Measurements from ENCODE around the gene RCOR1. TPM values are rescaled to one million over a fixed set of nuclear protein-coding genes. Genes with fewer than 3 reads are reported as not detected.

The RCOR1 gene
- total and polyA plus RNA-seq, 2 of the 8 experiments (the other 6 are each of a cell fraction or from before 2014, with no cell fraction given): 12.3 to 26.3 TPM

- H2BK20ac ChIP-seq (ENCODE audit: low read length): no peak overlapping the region
- no peak overlapping the region for H3K56ac ChIP-seq (replicated peaks; ENCODE audit: insufficient read length, low read depth, low read length)
- H3K27ac ChIP-seq (ENCODE audit: low read depth, low read length): no peak overlapping the region
- H3K4ac ChIP-seq (replicated peaks; ENCODE audit: insufficient read length, low read depth, low read length): no peak overlapping the region
- H3K18ac ChIP-seq (ENCODE audit: extremely low read depth, low read length): no peak overlapping the region
- H3K9me3 ChIP-seq (ENCODE audit: insufficient read depth in 2 of 2, low read depth in 1 of 2, low read length in 1 of 2): peaks cover 0 to 4% of the 10 kb centered on the region in 2 experiments; a peak in 3 of 4 replicates
- H3K9ac ChIP-seq (replicated peaks in 1 of 4; ENCODE audit: extremely low read depth in 1 of 4, low read depth in 3 of 4, low read length in 3 of 4): no peak overlapping the region
- no peak overlapping the region for H3K23ac ChIP-seq (ENCODE audit: insufficient read length)
- no peak overlapping the region for H4K8ac ChIP-seq (ENCODE audit: extremely low read depth, insufficient read depth, low read length)
- H3K14ac ChIP-seq (ENCODE audit: insufficient read length): no peak overlapping the region
- H3K79me1 ChIP-seq (ENCODE audit: low read depth, low read length): 0 out of 2 replicates have a peak, but pooled peaks cover 2% of the 10 kb centered on the region
- H4K20me1 ChIP-seq (replicated peaks in 1 of 2; ENCODE audit: control insufficient read depth in 1 of 2, insufficient read depth in 2 of 2, low read length in 2 of 2): peaks cover 0 to 3% of the 10 kb centered on the region in 2 experiments
- CTCF ChIA-PET (ENCODE audit: partially characterized antibody): interaction anchor here (0.9 to 1.2 kb wide), 3 partner anchors 9 to 45 kb away, joined by 3 to 4 read pairs (median 3); no protein-coding TSS in a partner anchor
- no peak for FAIRE-seq
- no peak overlapping the region for H2BK12ac ChIP-seq (ENCODE audit: low read depth, low read length)
- TF ChIP-seq BRCA1 (IDR thresholded peaks at IDR 0.05; ENCODE audit: low read depth, low read length) (no peak), CEBPB (IDR thresholded peaks at IDR 0.05; ENCODE audit: low read depth, low read length) (no peak), SP1 (IDR thresholded peaks at IDR 0.05; ENCODE audit: low read depth, low read length) (no peak), ATF2 (IDR thresholded peaks at IDR 0.05; ENCODE audit: low read length) (no peak), SIX5 (IDR thresholded peaks at IDR 0.05; ENCODE audit: low read depth, low read length) (no peak), CREB1 (IDR thresholded peaks at IDR 0.05) (no peak), TAF1 (IDR thresholded peaks at IDR 0.05; ENCODE audit: low read depth, low read length) (no peak), CBX5 (IDR thresholded peaks at IDR 0.05; ENCODE audit: low read depth, low read length) (no peak), NRF1 (IDR thresholded peaks at IDR 0.05; ENCODE audit: low read depth, low read length) (no peak), PHF8 (conservative IDR thresholded peaks at IDR 0.05; ENCODE audit: low read depth, low read length) (no peak), BACH1 (IDR thresholded peaks at IDR 0.05; ENCODE audit: low read length) (no peak), RFX5 (IDR thresholded peaks at IDR 0.05; ENCODE audit: borderline replicate concordance, low read depth, low read length) (no peak), POLR2AphosphoS5 (IDR thresholded peaks at IDR 0.05; ENCODE audit: low read depth, low read length) (no peak)
- WGBS, 2 experiments (ENCODE audit: extremely low coverage in 1 of 2, insufficient coverage in 1 of 2, insufficient read length in 1 of 2, insufficient replicate concordance in 2 of 2, low coverage in 1 of 2, low lambda C conversion rate in 2 of 2, missing lambda C conversion rate in 1 of 2): 81% methylated on average over 3 of the region's 3 CpGs; no CpG with 5 or more reads in 1 of the 2 experiments
- H3K27me3 ChIP-seq (replicated peaks in 1 of 4; ENCODE audit: control insufficient read depth in 3 of 4, extremely low read depth in 1 of 4, insufficient read depth in 3 of 4, low read length in 3 of 4): no peaks in the 10 kb centered on the region
- POLR2A ChIA-PET (ENCODE audit: partially characterized antibody): no interaction called here
- H3K4me2 ChIP-seq (ENCODE audit: insufficient read depth in 1 of 2, low read depth in 2 of 2, low read length in 2 of 2): no peak overlapping the region
- no peak overlapping the region for H4K91ac ChIP-seq (replicated peaks; ENCODE audit: insufficient read length, low read length)
- H3K4me3 ChIP-seq (ENCODE audit: extremely low read depth in 1 of 4, insufficient read depth in 2 of 4, low read depth in 3 of 4, low read length in 4 of 4): no peak overlapping the region
- peak in 1 of 2 experiments; percentile 44 for DNase-seq (ENCODE audit: low read depth in 1 of 2, low spot score in 2 of 2)
- H2BK5ac ChIP-seq (ENCODE audit: low read depth, low read length): no peak overlapping the region; the same call in 1 of the 2 replicates
- H4K5ac ChIP-seq (ENCODE audit: insufficient read length, low read depth, low read length): no peak overlapping the region
- H2BK120ac ChIP-seq (replicated peaks; ENCODE audit: low read depth, low read length): no peak overlapping the region
- H2BK15ac ChIP-seq (ENCODE audit: low read length): no peak overlapping the region
- H2AK5ac ChIP-seq (ENCODE audit: low read depth, low read length): no peak overlapping the region
- no peaks in the 10 kb centered on the region for H3K79me2 ChIP-seq (ENCODE audit: control insufficient read depth in 1 of 2, insufficient read depth in 2 of 2, low read length in 2 of 2)
- H3K4me1 ChIP-seq (replicated peaks in 1 of 4; ENCODE audit: control insufficient read depth in 3 of 4, insufficient read depth in 4 of 4, low read length in 3 of 4): no peaks in the 10 kb centered on the region
- H2AFZ ChIP-seq (ENCODE audit: low read length): no peak overlapping the region
- H3K23me2 ChIP-seq (ENCODE audit: low read depth, low read length): no peaks in the 10 kb centered on the region
- no peaks in the 10 kb centered on the region for H3K36me3 ChIP-seq (ENCODE audit: control insufficient read depth in 2 of 4, insufficient read depth in 4 of 4, low read length in 3 of 4)
Measured at GRCh38 chr14:102739190-102739469, 146.7 kb downstream of the RCOR1 start.
